NCI-H1694 (cell line): ENCODE data around the gene PRCC.

ENCODE experiments used
- DNase-seq: peaks from one replicate; lab custom pipeline; 2025; lab: John Stamatoyannopoulos, UW

Gene PRCC, protein sequence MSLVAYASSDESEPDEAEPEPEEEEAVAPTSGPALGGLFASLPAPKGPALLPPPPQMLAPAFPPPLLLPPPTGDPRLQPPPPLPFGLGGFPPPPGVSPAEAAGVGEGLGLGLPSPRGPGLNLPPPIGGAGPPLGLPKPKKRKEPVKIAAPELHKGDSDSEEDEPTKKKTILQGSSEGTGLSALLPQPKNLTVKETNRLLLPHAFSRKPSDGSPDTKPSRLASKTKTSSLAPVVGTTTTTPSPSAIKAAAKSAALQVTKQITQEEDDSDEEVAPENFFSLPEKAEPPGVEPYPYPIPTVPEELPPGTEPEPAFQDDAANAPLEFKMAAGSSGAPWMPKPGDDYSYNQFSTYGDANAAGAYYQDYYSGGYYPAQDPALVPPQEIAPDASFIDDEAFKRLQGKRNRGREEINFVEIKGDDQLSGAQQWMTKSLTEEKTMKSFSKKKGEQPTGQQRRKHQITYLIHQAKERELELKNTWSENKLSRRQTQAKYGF

DNA sequence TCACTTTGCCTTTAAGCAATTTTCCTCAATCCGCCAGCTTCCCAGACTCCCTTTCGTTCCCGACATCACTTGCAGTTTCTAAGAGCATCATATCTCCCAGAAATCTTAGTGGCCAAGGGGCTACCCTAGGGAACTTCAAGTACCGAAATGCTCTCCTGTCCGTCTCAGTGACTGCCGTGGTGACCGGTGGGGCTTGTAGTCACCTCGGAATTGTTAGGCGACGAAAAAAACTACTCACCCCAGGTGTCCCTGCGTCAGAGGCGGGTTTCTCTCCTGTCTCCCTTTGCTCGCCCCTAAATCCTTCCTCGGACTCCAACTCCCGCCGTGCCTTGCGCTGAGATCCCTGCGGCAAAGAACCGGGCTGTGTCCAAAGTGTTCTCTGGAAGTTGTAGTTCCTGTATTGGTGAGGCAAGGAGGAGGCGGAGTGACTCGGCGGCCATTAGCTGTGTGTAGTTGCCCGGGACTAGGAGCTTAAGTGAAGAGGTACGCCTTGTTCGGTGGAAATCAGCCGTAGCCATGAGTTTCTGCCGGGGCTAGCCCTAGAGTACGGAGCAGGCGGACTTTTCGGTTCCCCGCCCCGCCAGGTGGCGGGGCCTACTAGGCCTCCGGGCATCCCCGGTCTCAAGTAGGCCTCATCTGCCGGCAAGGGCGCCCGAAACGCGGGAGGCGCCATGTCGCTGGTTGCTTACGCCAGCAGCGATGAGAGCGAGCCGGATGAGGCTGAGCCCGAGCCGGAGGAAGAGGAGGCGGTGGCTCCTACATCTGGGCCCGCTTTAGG lies at the start of gene PRCC:
Gene PRCC (plus strand): TSS at position 435 of the 778 bp plus-strand sequence. CDS start 237 bp downstream, at position 672.
- DNase-seq = peak; percentile 100

DNA sequence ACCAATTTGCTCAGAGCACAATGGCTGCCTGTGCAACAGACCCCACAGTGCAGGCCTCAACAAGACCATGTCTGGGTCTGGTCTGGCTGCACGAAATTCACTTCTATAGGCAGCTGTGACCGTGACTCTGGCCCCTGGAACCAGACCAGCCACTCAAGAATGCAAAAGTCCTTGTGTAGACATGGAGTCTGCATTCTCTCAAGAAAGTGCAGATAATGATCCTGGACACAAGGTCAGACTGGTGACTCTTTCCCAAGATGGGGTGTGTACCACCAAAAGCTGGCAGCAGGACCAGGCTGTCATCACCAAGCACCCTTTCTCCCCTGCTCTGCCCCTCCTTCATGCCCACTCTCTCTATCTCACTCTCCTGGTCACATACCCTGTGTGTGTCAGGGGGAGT lies 46.2 kb upstream of the PRCC start:
- DNase-seq = no peak

DNA sequence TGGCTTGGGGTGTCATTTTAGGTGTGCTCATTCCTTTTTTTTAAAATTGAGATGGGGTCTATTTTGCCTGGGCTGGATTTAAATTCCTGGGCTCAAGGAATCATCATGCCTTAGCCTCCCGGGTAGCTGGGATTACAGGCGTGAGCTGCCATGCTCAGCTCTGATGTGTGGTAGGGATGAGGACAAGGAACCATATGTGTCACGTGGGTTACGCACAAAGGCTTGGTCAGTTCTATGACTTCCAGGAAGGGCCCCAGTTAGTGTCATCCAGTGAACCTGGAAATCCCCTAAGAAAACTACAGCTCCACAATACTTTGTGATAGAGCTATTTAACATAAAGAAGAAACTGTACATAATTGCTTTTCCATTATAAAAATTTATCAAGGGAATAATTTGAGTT lies 45.8 kb upstream of the PRCC start:
- DNase-seq = no peak

- DNase-seq = peak; percentile 80
These were observed 41.6 kb upstream of the PRCC start for GRCh38 chr1:156725683-156726280.

GRCh38 chr1:156726549-156727226 lies 40.6 kb upstream of the PRCC start:
- peak; percentile 63 for DNase-seq

DNA sequence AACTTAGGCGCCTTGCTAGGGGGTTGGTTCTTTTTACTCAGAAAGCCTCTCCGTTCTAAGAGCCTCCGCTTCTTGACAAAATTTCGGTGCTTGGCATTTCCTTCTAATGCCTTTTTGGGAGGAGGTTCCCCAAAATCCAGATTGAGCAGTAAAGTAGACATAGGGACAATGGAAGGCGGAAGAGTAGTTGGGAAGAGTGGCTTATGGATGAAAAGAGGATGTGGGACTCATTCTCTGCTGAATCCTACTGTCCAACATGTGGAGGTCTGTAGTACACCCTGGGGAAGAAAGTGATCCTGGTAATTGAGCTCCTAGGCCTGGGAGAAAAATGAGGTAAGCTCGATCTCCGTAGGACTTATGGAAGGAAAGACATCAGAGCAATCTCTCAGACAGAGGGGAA lies 39.8 kb upstream of the PRCC start:
- no peak for DNase-seq

DNA sequence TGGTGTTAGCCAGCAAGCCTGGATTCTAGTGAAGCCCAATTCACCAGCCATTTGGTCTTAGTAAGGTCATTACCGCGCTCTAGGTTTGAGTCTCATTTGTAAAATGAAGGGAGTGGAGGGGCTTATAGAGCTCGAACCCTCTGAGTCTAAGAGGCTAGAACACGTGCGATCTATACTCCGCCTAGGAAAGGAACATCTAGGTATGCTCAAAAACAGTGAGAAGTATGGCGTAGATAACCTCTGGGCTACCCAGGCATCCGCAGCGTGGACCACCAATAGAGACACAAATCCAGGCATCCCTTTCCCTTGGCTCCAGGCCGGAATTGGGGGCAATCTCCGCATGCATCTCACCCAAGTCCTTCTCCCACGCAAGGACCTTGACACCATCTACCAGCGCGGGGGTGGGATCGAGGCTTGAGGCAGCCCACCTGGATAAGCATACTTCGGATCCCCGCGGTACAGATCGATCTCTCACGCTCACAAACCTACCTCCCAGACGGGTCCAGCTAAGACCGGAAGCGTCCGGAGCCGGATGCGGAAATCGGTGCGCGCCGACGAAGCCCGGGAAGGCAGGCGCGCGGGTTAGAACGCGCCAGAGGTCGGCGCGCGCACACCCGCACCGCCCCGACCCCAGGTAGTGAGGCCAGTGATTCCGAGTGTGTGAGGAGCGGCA lies 39.3 kb upstream of the PRCC start, which contains the start of gene METTL25B:
Gene METTL25B (plus strand): TSS at position 544 of the 673 bp plus-strand sequence. CDS start 636 bp downstream, outside the sequence.
- peak; percentile 82 for DNase-seq

GRCh38 chr1:156728599-156729462 lies 38.5 kb upstream of the PRCC start, which contains the start of gene ISG20L2:
ISG20L2 (minus strand) TSS chr1:156728766; CDS start chr1:156727652, 1,114 bp downstream.
- DNase-seq = peak; percentile 99

- no peak for DNase-seq
These were observed 33.2 kb upstream of the PRCC start for GRCh38 chr1:156733989-156734584.

DNA sequence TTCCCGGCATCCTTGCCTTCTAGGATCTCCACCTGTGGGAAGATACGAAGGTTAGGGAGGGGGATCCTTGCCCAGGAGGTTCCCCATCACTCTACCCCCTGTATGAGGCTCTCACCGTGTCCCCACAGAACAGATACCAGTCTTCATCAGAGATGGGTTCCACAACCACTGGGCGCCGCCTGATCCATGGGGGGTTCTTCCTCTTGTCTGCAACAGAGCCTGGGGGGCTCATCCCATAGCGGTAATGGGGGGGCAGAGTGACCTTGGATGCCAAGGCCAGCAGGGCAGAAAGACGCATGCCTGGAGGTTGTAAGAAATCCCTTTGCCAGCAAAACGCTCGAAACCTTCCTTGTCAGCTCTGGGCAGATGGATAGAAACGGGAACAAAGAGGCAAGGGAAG lies 28.9 kb upstream of the PRCC start:
- no peak for DNase-seq

DNA sequence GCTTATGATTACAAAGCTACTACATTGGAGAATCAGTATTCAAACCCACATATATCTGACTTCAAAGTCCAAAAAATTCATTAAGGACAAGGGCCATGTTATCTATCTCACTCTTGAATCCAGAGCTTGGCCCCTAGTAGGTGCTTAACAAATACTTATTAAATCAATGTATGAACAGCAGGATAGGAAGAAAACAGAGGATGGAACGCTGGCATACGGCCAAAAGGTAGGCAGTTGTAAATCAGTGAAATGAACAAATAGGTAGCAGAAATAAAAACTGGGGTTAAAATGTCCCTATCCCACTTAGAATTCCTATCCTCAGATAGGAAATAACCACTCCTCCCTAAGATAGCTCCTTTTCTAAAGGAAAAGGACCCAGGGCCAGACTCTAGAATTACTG lies 28.4 kb upstream of the PRCC start:
- DNase-seq = no peak

GRCh38 chr1:156740237-156740740 lies 27.0 kb upstream of the PRCC start:
- no peak for DNase-seq

DNA sequence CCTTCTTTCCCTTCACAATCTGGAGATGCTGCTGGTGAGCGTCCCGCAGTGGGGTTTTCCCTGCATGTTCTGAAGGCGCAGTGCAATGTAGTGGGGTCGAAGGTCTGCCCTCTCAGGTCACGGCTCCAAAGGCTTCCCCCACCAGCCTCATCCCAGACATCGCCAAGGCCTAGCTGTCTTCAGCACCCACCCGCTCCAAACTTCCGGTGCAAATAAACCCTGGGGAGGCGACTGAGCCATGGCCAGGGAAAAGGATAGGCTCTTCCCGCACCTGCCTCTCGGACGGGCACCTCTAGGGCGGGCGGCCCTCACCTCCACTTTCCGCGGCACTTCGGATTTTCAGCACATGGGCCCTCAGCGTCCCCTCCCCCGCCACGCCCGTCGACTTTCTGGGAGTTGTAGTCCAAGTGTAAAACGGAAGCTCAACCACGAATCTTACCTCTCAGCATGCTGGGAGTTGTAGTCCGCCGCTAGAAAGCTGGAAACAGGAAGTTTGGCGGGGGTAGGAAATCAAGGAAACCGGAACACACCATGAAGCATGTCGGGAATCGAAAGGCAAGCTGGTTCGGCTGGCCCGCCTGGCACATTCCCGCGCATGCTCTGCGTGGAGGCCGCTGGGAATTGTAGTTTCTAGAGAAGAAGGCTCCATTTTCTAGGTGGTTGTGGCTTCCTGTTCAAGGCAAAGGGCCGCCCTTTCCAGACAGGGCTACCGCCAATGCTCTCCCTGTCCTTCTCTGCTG lies 26.4 kb upstream of the PRCC start, which contains the start of gene MRPL24:
Gene MRPL24 (minus strand): TSS at position 348 of the 740 bp plus-strand sequence. CDS start 2,384 bp downstream, outside the sequence.
- peak; percentile 100 for DNase-seq

- no peak for DNase-seq
These were observed 25.8 kb upstream of the PRCC start for GRCh38 chr1:156741481-156741983.

GRCh38 chr1:156742017-156742416 lies 25.3 kb upstream of the PRCC start:
- no peak for DNase-seq

- no peak for DNase-seq
These were observed 24.5 kb upstream of the PRCC start for GRCh38 chr1:156742801-156743200.

- DNase-seq = no peak
These were observed 23.7 kb upstream of the PRCC start for GRCh38 chr1:156743367-156744302.
